Measurements from ENCODE around the gene CEACAM4.

CEACAM4 gene

DNA sequence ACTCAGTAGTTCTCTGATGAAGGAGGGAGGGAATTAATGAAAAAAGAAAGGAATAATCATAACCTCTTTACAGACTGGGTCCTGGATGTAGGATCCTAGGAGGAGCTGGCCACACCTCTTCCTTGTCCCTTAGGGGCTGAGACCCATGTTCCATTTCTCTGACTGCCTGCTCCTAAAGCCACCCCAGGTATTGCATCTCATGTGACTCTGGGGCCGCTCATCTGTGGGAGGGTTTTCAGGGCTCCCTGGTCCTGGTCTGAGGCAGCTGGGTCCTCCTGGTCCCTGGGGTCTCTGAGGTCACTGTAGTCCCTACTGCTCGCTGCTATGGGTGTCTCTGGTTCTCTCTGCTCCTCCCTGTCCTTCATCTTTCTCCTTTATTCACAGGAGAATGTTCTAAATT lies 48.0 kb downstream of the CEACAM4 start:
- H3K79me2 ChIP-seq (ENCODE audit: insufficient read depth, low read length), result no peaks in the 10 kb centered on the region
- H3K9ac ChIP-seq (ENCODE audit: low read length), result no peak overlapping the region
- H3K36me3 ChIP-seq (ENCODE audit: low read length), result no peaks in the 10 kb centered on the region
- no peaks in the 10 kb centered on the region for H3K9me2 ChIP-seq (replicated peaks; ENCODE audit: insufficient read depth, low read length)
- no peak overlapping the region for H3K4me3 ChIP-seq (ENCODE audit: insufficient read depth, low read length, poor library complexity, severe bottlenecking)
- no peak overlapping the region for H2AFZ ChIP-seq (ENCODE audit: low read depth, low read length, severe bottlenecking)
- H3K4me2 ChIP-seq (ENCODE audit: low read depth, low read length, poor library complexity, severe bottlenecking), result no peak overlapping the region
- H3K27me3 ChIP-seq (ENCODE audit: low read length), result no peaks in the 10 kb centered on the region
- TF ChIP-seq EZH2phosphoT487 (conservative IDR thresholded peaks at IDR 0.05; ENCODE audit: low read length), result no peak
- TF ChIP-seq, protein P1, sequence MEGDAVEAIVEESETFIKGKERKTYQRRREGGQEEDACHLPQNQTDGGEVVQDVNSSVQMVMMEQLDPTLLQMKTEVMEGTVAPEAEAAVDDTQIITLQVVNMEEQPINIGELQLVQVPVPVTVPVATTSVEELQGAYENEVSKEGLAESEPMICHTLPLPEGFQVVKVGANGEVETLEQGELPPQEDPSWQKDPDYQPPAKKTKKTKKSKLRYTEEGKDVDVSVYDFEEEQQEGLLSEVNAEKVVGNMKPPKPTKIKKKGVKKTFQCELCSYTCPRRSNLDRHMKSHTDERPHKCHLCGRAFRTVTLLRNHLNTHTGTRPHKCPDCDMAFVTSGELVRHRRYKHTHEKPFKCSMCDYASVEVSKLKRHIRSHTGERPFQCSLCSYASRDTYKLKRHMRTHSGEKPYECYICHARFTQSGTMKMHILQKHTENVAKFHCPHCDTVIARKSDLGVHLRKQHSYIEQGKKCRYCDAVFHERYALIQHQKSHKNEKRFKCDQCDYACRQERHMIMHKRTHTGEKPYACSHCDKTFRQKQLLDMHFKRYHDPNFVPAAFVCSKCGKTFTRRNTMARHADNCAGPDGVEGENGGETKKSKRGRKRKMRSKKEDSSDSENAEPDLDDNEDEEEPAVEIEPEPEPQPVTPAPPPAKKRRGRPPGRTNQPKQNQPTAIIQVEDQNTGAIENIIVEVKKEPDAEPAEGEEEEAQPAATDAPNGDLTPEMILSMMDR (IDR thresholded peaks at IDR 0.05; ENCODE audit: insufficient read depth, low read length, poor library complexity, severe bottlenecking), result no peak
- H4K20me1 ChIP-seq (ENCODE audit: low read depth, low read length), result no peaks in the 10 kb centered on the region
- no peaks in the 10 kb centered on the region for H3F3A ChIP-seq (ENCODE audit: insufficient read depth)
- no peak overlapping the region for H3K27ac ChIP-seq (ENCODE audit: low read depth, low read length)
- H3K9me3 ChIP-seq (ENCODE audit: insufficient read depth, low read length), result peaks cover 18% of the 10 kb centered on the region; the same call in 1 of the 2 replicates

DNA sequence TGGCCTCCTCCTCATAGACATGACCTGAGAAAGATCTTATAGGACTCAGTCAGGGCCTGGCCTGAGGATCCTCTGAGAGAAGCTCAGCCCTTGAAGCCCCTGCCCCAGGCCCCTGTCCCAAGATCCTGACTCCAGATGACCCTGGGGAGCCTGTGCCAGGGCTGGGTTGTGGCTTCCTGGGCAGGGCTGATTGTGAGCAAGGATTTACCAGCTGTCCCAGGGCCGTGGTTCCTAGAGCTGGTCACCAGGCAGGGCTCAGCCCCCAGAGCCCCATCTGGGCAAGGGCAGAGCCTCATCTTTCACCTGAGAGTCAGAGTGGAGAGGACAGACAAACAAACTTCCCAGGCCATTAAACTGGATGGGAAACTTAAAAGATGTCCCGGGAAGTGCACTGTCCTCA lies 49.0 kb downstream of the CEACAM4 start:
- Histone ChIP-seq H3K79me2 (ENCODE audit: insufficient read depth, low read length) (no peaks in the 10 kb centered on the region), H4K20me1 (ENCODE audit: low read depth, low read length) (no peaks in the 10 kb centered on the region), H3K4me2 (ENCODE audit: low read depth, low read length, poor library complexity, severe bottlenecking) (no peak overlapping the region), H3K27me3 (ENCODE audit: low read length) (no peaks in the 10 kb centered on the region), H3K9me2 (replicated peaks; ENCODE audit: insufficient read depth, low read length) (no peaks in the 10 kb centered on the region), H3K27ac (ENCODE audit: low read depth, low read length) (no peak overlapping the region), H3K36me3 (ENCODE audit: low read length) (no peaks in the 10 kb centered on the region), H3F3A (ENCODE audit: insufficient read depth) (no peaks in the 10 kb centered on the region), H3K4me3 (ENCODE audit: insufficient read depth, low read length, poor library complexity, severe bottlenecking) (no peak overlapping the region), H3K9me3 (ENCODE audit: insufficient read depth, low read length) (peaks cover 18% of the 10 kb centered on the region; the same call in 1 of the 2 replicates), H3K9ac (ENCODE audit: low read length) (no peak overlapping the region), H2AFZ (ENCODE audit: low read depth, low read length, severe bottlenecking) (no peak overlapping the region)
- no peak for TF ChIP-seq EZH2phosphoT487 (conservative IDR thresholded peaks at IDR 0.05; ENCODE audit: low read length)
- TF ChIP-seq, protein P1 (IDR thresholded peaks at IDR 0.05; ENCODE audit: insufficient read depth, low read length, poor library complexity, severe bottlenecking), result no peak

DNA sequence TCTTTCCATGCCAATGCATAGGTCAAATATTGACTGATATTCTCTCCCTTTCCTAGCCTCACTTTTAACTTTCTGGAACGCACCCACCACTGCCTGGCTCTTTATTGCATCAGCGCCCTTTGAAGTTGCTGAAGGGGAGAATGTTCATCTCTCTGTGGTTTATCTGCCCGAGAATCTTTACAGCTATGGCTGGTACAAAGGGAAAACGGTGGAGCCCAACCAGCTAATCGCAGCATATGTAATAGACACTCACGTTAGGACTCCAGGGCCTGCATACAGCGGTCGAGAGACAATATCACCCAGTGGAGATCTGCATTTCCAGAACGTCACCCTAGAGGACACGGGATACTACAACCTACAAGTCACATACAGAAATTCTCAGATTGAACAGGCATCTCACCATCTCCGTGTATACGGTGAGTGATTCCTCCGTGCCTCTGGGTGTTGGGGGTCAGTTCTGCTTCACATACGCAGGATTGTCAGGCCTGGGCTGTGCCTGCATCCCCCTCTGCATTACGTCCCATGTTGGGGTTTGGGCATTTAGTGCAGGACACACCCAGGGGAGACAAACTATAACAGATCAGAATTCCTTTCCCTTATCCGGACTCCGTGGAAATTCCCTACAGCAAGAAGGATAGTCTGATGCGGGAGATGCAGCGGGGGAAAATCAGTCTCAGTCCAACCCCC lies 49.6 kb downstream of the CEACAM4 start:
- no peak overlapping the region for H3K4me2 ChIP-seq (ENCODE audit: low read depth, low read length, poor library complexity, severe bottlenecking)
- no peak overlapping the region for H3K27ac ChIP-seq (ENCODE audit: low read depth, low read length)
- H3K9ac ChIP-seq (ENCODE audit: low read length), result no peak overlapping the region
- H3K9me3 ChIP-seq (ENCODE audit: insufficient read depth, low read length), result peaks cover 15% of the 10 kb centered on the region; the same call in 1 of the 2 replicates
- no peaks in the 10 kb centered on the region for H3K36me3 ChIP-seq (ENCODE audit: low read length)
- no peaks in the 10 kb centered on the region for H4K20me1 ChIP-seq (ENCODE audit: low read depth, low read length)
- H3F3A ChIP-seq (ENCODE audit: insufficient read depth), result no peaks in the 10 kb centered on the region
- TF ChIP-seq EZH2phosphoT487 (conservative IDR thresholded peaks at IDR 0.05; ENCODE audit: low read length), result no peak
- TF ChIP-seq, protein P1 (IDR thresholded peaks at IDR 0.05; ENCODE audit: insufficient read depth, low read length, poor library complexity, severe bottlenecking), result no peak
- no peaks in the 10 kb centered on the region for H3K9me2 ChIP-seq (replicated peaks; ENCODE audit: insufficient read depth, low read length)
- H3K4me3 ChIP-seq (ENCODE audit: insufficient read depth, low read length, poor library complexity, severe bottlenecking), result no peak overlapping the region
- no peaks in the 10 kb centered on the region for H3K27me3 ChIP-seq (ENCODE audit: low read length)
- no peak overlapping the region for H2AFZ ChIP-seq (ENCODE audit: low read depth, low read length, severe bottlenecking)
- no peaks in the 10 kb centered on the region for H3K79me2 ChIP-seq (ENCODE audit: insufficient read depth, low read length)
